Endothelial cell of umbilical vein (primary cell): ENCODE data around the gene DR1. TPM values are rescaled to one million over a fixed set of nuclear protein-coding genes. Genes with fewer than 3 reads are reported as not detected.

ENCODE experiments used
- BruUV-seq: library from RNA; stranded (reverse); fragments of 400-500 nt; replicated peaks from 2 replicates; lab custom pipeline; 2021; lab: Mats Ljungman, UMichigan
- CTCF ChIA-PET: fragments of 300-600, 350-600 bp; sonication (Branson Sonifier 250); formaldehyde crosslinking; loops from one replicate; lab custom pipeline; 2021; ENCODE audit warnings: antibody characterized with exemption, inconsistent platforms; lab: Charles Lee
- POLR2A ChIA-PET: fragments of 300-600, 350-600 bp; sonication (Branson Sonifier 250); formaldehyde crosslinking; loops from one replicate; lab custom pipeline; 2021; ENCODE audit warnings: antibody characterized with exemption, inconsistent platforms; lab: Charles Lee
- DNase-seq: peaks from one replicate; pipeline ENCODE4 v3.0.0-alpha.2; 2011; ENCODE audit warnings: low read depth, low spot score
- FAIRE-seq: peaks from 2 replicates; lab custom pipeline; 2011; peaks lifted over from hg19 to GRCh38; lab: Jason Lieb, UNC
- H2AFZ ChIP-seq: 2 replicates; pipeline ENCODE4 v1.6.0; 2012; ENCODE audit warnings: low read depth, low read length, control low read depth, inconsistent platforms
- H3K27ac ChIP-seq: 2 replicates; pipeline ENCODE4 v1.5.1; 2011; ENCODE audit warnings: low read depth, mild to moderate bottlenecking, control low read depth, low read length, moderate library complexity; ENCODE audit not compliant: insufficient read depth
- H3K27me3 ChIP-seq, 2 experiments: 2 replicates each; pipeline versions ENCODE4 v1.6.0 to v1.6.1; 2011; ENCODE audit warnings: low read length in 2 of 2, mixed read lengths in 1 of 2; ENCODE audit not compliant: control insufficient read depth in 2 of 2, insufficient read depth in 2 of 2
- H3K36me3 ChIP-seq, 2 experiments: 2 replicates in 1 of 2; 3 replicates in 1 of 2; pipeline ENCODE4 v1.5.1; 2011; ENCODE audit warnings: low read length in 2 of 2, mild to moderate bottlenecking in 1 of 2, moderate library complexity in 1 of 2; ENCODE audit not compliant: control insufficient read depth in 2 of 2, insufficient read depth in 2 of 2; ENCODE audit errors: extremely low read depth in 1 of 2
- H3K4me1 ChIP-seq: 3 replicates; pipeline ENCODE4 v1.5.1; 2011; ENCODE audit warnings: mild to moderate bottlenecking, low read length; ENCODE audit not compliant: control insufficient read depth, insufficient read depth; ENCODE audit errors: extremely low read depth
- H3K4me2 ChIP-seq: 2 replicates; pipeline ENCODE4 v1.6.1; 2011; ENCODE audit warnings: low read length, control low read depth, mixed read lengths; ENCODE audit not compliant: insufficient read depth
- H3K4me3 ChIP-seq, 3 experiments: fragments of 200-600 bp in 1 of 3; sonication (generic), shearing (Covaris generic) in 1 of 3; replicated peaks in 1 of 3; 2 replicates each; pipeline ENCODE4 v1.5.1; 2011 to 2016; ENCODE audit warnings: control low read depth in 3 of 3, low read length in 3 of 3, mild to moderate bottlenecking in 2 of 3, inconsistent platforms in 1 of 3, low read depth in 1 of 3, moderate library complexity in 1 of 3; ENCODE audit not compliant: insufficient read depth in 1 of 3
- H3K79me2 ChIP-seq: 2 replicates; pipeline ENCODE4 v1.6.0; 2012; ENCODE audit warnings: low read length, inconsistent platforms; ENCODE audit not compliant: control insufficient read depth, insufficient read depth
- H3K9ac ChIP-seq: replicated peaks from 2 replicates; pipeline ENCODE3; 2011; ENCODE audit warnings: low read length, control low read depth; ENCODE audit not compliant: insufficient read depth; ENCODE audit errors: extremely low read depth
- H3K9me1 ChIP-seq: replicated peaks from 3 replicates; pipeline ENCODE4 v1.6.0; 2011; ENCODE audit warnings: mild to moderate bottlenecking, low read length; ENCODE audit not compliant: control insufficient read depth, insufficient read depth; ENCODE audit errors: extremely low read depth
- H3K9me3 ChIP-seq: replicated peaks from 2 replicates; pipeline ENCODE4 v1.5.1; 2012; ENCODE audit warnings: low read length, inconsistent platforms; ENCODE audit not compliant: control insufficient read depth, insufficient read depth
- H4K20me1 ChIP-seq: replicated peaks from 2 replicates; pipeline ENCODE3; 2011; ENCODE audit warnings: mild to moderate bottlenecking, low read length; ENCODE audit not compliant: control insufficient read depth, insufficient read depth; ENCODE audit errors: extremely low read depth
- CTCF ChIP-seq, 2 donors: IDR thresholded peaks; 1 replicate in 1 of 2; 2 replicates in 1 of 2; pipeline ENCODE4 v1.5.1; 2011; ENCODE audit warnings: low read length in 2 of 2, mild to moderate bottlenecking in 2 of 2, moderate library complexity in 2 of 2, control low read depth in 1 of 2, inconsistent platforms in 1 of 2, low read depth in 1 of 2; ENCODE audit not compliant: insufficient read depth in 1 of 2; ENCODE audit errors: extremely low read depth in 1 of 2
- EZH2 ChIP-seq: IDR thresholded peaks from 2 replicates; pipeline ENCODE4 v1.6.1; 2012; ENCODE audit warnings: borderline replicate concordance, low read depth, mild to moderate bottlenecking, moderate library complexity, low read length, inconsistent platforms; ENCODE audit not compliant: severe bottlenecking
- FOS ChIP-seq: IDR thresholded peaks from 2 replicates; pipeline ENCODE4 v1.6.1; 2011; ENCODE audit warnings: mild to moderate bottlenecking, low read length, moderate library complexity, borderline replicate concordance; ENCODE audit not compliant: insufficient read depth
- GATA2 ChIP-seq: IDR thresholded peaks from 2 replicates; pipeline ENCODE4 v1.7.0; 2011; ENCODE audit warnings: low read depth, mild to moderate bottlenecking, moderate library complexity, mixed read lengths, low read length; ENCODE audit not compliant: insufficient read length, insufficient read depth
- JUN ChIP-seq: IDR thresholded peaks from 2 replicates; pipeline ENCODE4 v1.6.1; 2011; ENCODE audit warnings: borderline replicate concordance, low read depth; ENCODE audit not compliant: insufficient read length, insufficient read depth
- MAX ChIP-seq: IDR thresholded peaks from 2 replicates; pipeline ENCODE4 v1.6.1; 2011; ENCODE audit not compliant: insufficient read depth, insufficient read length
- MYC ChIP-seq: IDR thresholded peaks from one replicate; pipeline ENCODE4 v1.6.1; 2011; ENCODE audit warnings: mild to moderate bottlenecking, low read depth, low read length
- POLR2A ChIP-seq: IDR thresholded peaks from 2 replicates; pipeline ENCODE4 v1.6.1; 2012; ENCODE audit warnings: low read depth, mild to moderate bottlenecking, control low read depth, low read length
- POLR2AphosphoS5 ChIP-seq: IDR thresholded peaks from 2 replicates; pipeline ENCODE4 v1.6.1; 2012; ENCODE audit warnings: low read depth, mild to moderate bottlenecking, control low read depth, low read length, moderate library complexity; ENCODE audit not compliant: insufficient read depth
- dilution Hi-C: fragments of 300-500 bp; cut with MboI; formaldehyde crosslinking; loops from one replicate; pipeline ENCODE4 v1.15.0; 2019; ENCODE audit warnings: low sequenced_read_pairs; ENCODE audit not compliant: extremely low pct_ligation_motif_present
- intact Hi-C: fragments of 100-400 bp; cut with micrococcal nuclease; formaldehyde crosslinking; loops from one replicate; pipeline ENCODE4 v1.10.0; 2022
- polyA plus RNA-seq, 4 experiments: library from polyadenylated mRNA; depleted of rRNA in 3 of 4; stranded (reverse) in 3 of 4; unstranded in 1 of 4; fragments of >200 nt; gene quantifications; 2 replicates each; pipeline versions ENCODE4 v1.2.1 to v1.2.3, GENCODE V29; 2011 to 2012; ENCODE audit warnings: missing spikeins in 1 of 4
- total RNA-seq: library from RNA; stranded (reverse); gene quantifications from 2 replicates; pipeline ENCODE4 v1.2.3, GENCODE V29; 2021

DR1 gene
- total and polyA plus RNA-seq, 2 donors (not counting 3 experiments of a cell fraction or from before 2014, with no cell fraction given) = 11.7 to 49.4 TPM

GRCh38 chr1:93323185-93323820 is 22.4 kb upstream of the DR1 start:
- H3K9ac ChIP-seq = no peak overlapping the region
- ChIA-PET CTCF (interaction anchor here (0.5 to 3.0 kb wide), 2 partner anchors 19 to 194 kb away, joined by 3 to 17 read pairs; no protein-coding TSS in a partner anchor), POLR2A (interaction anchor here (0.8 kb wide), 1 partner anchor 15 kb away, joined by 4 read pairs; no protein-coding TSS in a partner anchor)
- no peaks in the 10 kb centered on the region for H3K9me1 ChIP-seq
- DNase-seq = no peak
- no peaks in the 10 kb centered on the region for H3K36me3 ChIP-seq
- H3K4me1 ChIP-seq = no peaks in the 10 kb centered on the region
- no TSS peak for BruUV-seq
- no peak overlapping the region for H3K4me3 ChIP-seq
- no peak overlapping the region for H2AFZ ChIP-seq
- dilution Hi-C loops = no loop called here
- no peak for FAIRE-seq
- H4K20me1 ChIP-seq = no peaks in the 10 kb centered on the region
- intact Hi-C loops = no loop called here
- no peaks in the 10 kb centered on the region for H3K79me2 ChIP-seq
- no peaks in the 10 kb centered on the region for H3K27me3 ChIP-seq
- TF ChIP-seq POLR2A = no peak
- TF ChIP-seq MYC = no peak
- TF ChIP-seq JUN = no peak
- no peak for TF ChIP-seq EZH2
- TF ChIP-seq GATA2 = no peak
- no peak for TF ChIP-seq FOS
- no peak for TF ChIP-seq MAX
- TF ChIP-seq POLR2AphosphoS5 = no peak
- no peak for TF ChIP-seq CTCF (IDR thresholded peaks at IDR 0.05; ENCODE audit: extremely low read depth in 1 of 2, insufficient read depth in 1 of 2, low read depth in 1 of 2, low read length in 2 of 2)
- no peak overlapping the region for H3K27ac ChIP-seq
- no peak overlapping the region for H3K4me2 ChIP-seq
- no peaks in the 10 kb centered on the region for H3K9me3 ChIP-seq
